ENCODE results near the gene TTLL11.

TTLL11 gene

GRCh38 chr9:121865060-121865459 is 228.0 kb downstream of the TTLL11 start:
- DNase-seq (ENCODE audit: low read depth) = no peak
- no peak for TF ChIP-seq CTCF (IDR thresholded peaks at IDR 0.05; ENCODE audit: control insufficient read depth, extremely low read depth, insufficient read depth)
- H3K4me3 ChIP-seq (ENCODE audit: low read depth, low read length) = no peak overlapping the region

GRCh38 chr9:121863955-121864354 is 229.2 kb downstream of the TTLL11 start:
- no peak for DNase-seq (ENCODE audit: low read depth)
- TF ChIP-seq CTCF (IDR thresholded peaks at IDR 0.05; ENCODE audit: control insufficient read depth, extremely low read depth, insufficient read depth) = no peak
- no peak overlapping the region for H3K4me3 ChIP-seq (ENCODE audit: low read depth, low read length)

GRCh38 chr9:121862371-121863332 is 230.5 kb downstream of the TTLL11 start:
- no peak overlapping the region for H3K4me3 ChIP-seq (ENCODE audit: low read depth, low read length)
- TF ChIP-seq CTCF (IDR thresholded peaks at IDR 0.05; ENCODE audit: control insufficient read depth, extremely low read depth, insufficient read depth) = no peak
- no peak for DNase-seq (ENCODE audit: low read depth)

- DNase-seq (ENCODE audit: low read depth) = no peak
- TF ChIP-seq CTCF (IDR thresholded peaks at IDR 0.05; ENCODE audit: control insufficient read depth, extremely low read depth, insufficient read depth) = peak; percentile 66
- H3K4me3 ChIP-seq (ENCODE audit: low read depth, low read length) = no peak overlapping the region
These were observed 231.5 kb downstream of the TTLL11 start for GRCh38 chr9:121861501-121862180.

- no peak for TF ChIP-seq CTCF (IDR thresholded peaks at IDR 0.05; ENCODE audit: control insufficient read depth, extremely low read depth, insufficient read depth)
- DNase-seq (ENCODE audit: low read depth) = no peak
- no peak overlapping the region for H3K4me3 ChIP-seq (ENCODE audit: low read depth, low read length)
These were observed 232.4 kb downstream of the TTLL11 start for GRCh38 chr9:121860744-121861143.

- DNase-seq (ENCODE audit: low read depth) = no peak
- no peak for TF ChIP-seq CTCF (IDR thresholded peaks at IDR 0.05; ENCODE audit: control insufficient read depth, extremely low read depth, insufficient read depth)
- H3K4me3 ChIP-seq (ENCODE audit: low read depth, low read length) = no peak overlapping the region
These were observed 232.9 kb downstream of the TTLL11 start for GRCh38 chr9:121860213-121860612.

Data from LNCaP clone FGC (cell line).